ENCODE data around the gene NANOS2. TPM values are rescaled to one million over a fixed set of nuclear protein-coding genes. Genes with fewer than 3 reads are reported as not detected.
A peak's percentile ranks its signal among the peaks of the same experiment; 100 is the strongest.

NANOS2 gene
- total and polyA plus RNA-seq, 2 of the 13 experiments (the other 11 are each of a cell fraction or from before 2014, with no cell fraction given) = not detected

DNA sequence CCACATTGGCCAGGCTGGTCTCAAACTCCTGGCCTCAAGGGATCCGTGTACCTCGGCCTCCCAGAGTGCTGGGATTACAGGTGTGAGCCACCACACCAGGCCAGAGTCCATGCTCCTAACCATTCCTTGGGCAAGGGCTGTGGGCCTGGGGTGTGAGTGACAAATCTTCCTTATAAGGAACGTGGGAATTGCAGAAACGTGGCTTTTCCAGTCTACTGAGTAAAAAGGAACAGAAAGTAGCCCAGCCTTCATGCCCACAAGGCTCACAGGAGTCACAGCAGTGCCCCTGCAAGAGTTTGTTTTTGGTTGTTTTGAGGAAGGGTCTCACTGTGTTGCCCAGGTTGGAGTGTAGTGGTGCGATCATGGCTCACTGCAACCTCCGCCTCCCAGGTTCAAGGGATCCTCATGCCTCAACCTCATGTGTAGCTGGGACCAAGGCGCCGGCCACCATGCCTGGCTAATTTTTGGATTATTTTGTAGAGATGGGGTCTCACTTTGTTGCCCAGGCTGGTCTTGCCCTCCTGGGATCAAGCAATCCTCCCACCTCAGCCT, 17.2 kb downstream of the NANOS2 start:
- Histone ChIP-seq H3K9ac (ENCODE audit: insufficient read depth, low read depth, low read length) (no peak overlapping the region), H3K27ac (ENCODE audit: extremely low read length, insufficient read depth, low read length) (peak overlapping the region; percentile 12), H3K79me2 (ENCODE audit: insufficient read depth, low read length) (peaks cover 20% of the 10 kb centered on the region), H3K4me3 (replicated peaks in 1 of 3; ENCODE audit: insufficient read depth in 1 of 3, low read depth in 2 of 3, low read length in 3 of 3) (no peak overlapping the region), H2AFZ (ENCODE audit: low read length) (no peak overlapping the region), H3K27me3 (ENCODE audit: control insufficient read depth in 1 of 2, insufficient read depth in 2 of 2, low read length in 2 of 2) (no peaks in the 10 kb centered on the region), H4K20me1 (ENCODE audit: insufficient read depth, low read length) (no peaks in the 10 kb centered on the region), H3K9me3 (ENCODE audit: low read length) (no peaks in the 10 kb centered on the region), H3K4me2 (ENCODE audit: low read depth, low read length) (no peak overlapping the region), H3K36me3 (replicated peaks in 1 of 2; ENCODE audit: control insufficient read depth in 1 of 2, insufficient read depth in 2 of 2, low read length in 2 of 2) (peaks cover 1 to 13% of the 10 kb centered on the region in 2 experiments; a peak in 3 of 5 replicates), H3K4me1 (ENCODE audit: insufficient read depth, low read length) (peaks cover 52% of the 10 kb centered on the region)
- ChIA-PET CTCF (ENCODE audit: low intra/inter-chr PET ratio, low total read pairs) (no interaction called here), POLR2A (no interaction called here)
- DNase-seq (ENCODE audit: low spot score) (no peak), ATAC-seq (no peak), FAIRE-seq (no peak)
- in situ Hi-C loops (cut with HindIII; ENCODE audit: extremely low pct_ligation_motif_present, low pct_unique_long_range_greater_than_20kb) (no loop called here), intact Hi-C loops (cut with micrococcal nuclease; ENCODE audit: unreplicated experiment) (no loop called here)
- BruUV-seq (replicated peaks) = no TSS peak
- 86% methylated on average over 8 of the region's 8 CpGs for WGBS (ENCODE audit: low lambda C conversion rate)
- TF ChIP-seq, protein P1, sequence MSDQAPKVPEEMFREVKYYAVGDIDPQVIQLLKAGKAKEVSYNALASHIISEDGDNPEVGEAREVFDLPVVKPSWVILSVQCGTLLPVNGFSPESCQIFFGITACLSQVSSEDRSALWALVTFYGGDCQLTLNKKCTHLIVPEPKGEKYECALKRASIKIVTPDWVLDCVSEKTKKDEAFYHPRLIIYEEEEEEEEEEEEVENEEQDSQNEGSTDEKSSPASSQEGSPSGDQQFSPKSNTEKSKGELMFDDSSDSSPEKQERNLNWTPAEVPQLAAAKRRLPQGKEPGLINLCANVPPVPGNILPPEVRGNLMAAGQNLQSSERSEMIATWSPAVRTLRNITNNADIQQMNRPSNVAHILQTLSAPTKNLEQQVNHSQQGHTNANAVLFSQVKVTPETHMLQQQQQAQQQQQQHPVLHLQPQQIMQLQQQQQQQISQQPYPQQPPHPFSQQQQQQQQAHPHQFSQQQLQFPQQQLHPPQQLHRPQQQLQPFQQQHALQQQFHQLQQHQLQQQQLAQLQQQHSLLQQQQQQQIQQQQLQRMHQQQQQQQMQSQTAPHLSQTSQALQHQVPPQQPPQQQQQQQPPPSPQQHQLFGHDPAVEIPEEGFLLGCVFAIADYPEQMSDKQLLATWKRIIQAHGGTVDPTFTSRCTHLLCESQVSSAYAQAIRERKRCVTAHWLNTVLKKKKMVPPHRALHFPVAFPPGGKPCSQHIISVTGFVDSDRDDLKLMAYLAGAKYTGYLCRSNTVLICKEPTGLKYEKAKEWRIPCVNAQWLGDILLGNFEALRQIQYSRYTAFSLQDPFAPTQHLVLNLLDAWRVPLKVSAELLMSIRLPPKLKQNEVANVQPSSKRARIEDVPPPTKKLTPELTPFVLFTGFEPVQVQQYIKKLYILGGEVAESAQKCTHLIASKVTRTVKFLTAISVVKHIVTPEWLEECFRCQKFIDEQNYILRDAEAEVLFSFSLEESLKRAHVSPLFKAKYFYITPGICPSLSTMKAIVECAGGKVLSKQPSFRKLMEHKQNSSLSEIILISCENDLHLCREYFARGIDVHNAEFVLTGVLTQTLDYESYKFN (CRISPR knock-in tag; conservative IDR thresholded peaks at IDR 0.05) = no peak
- TF ChIP-seq ZNF121 (CRISPR knock-in tag; IDR thresholded peaks at IDR 0.05) (peak; percentile 89), ZNF460 (CRISPR knock-in tag; IDR thresholded peaks at IDR 0.05; ENCODE audit: borderline replicate concordance) (peak; percentile 78), ATM (IDR thresholded peaks at IDR 0.05; ENCODE audit: borderline replicate concordance) (no peak)

Measured in HepG2 (cell line).